GM12878 (cell line): ENCODE measurements around the gene ARPP21.

Source experiments
- NR2C2 ChIP-seq: IDR thresholded peaks from 2 replicates; pipeline ENCODE4 v1.6.1; 2011; ENCODE audit warnings: borderline replicate concordance, low read depth; ENCODE audit not compliant: control insufficient read depth, insufficient read length
- SPI1 ChIP-seq: IDR thresholded peaks from 2 replicates; pipeline ENCODE4 v1.6.1; 2011; ENCODE audit warnings: low read depth, mild to moderate bottlenecking, low read length, moderate library complexity, borderline replicate concordance; ENCODE audit not compliant: insufficient read depth
- TF ChIP-seq, protein P1 (sequence below): fragments of 450-650 bp; IDR thresholded peaks from 2 replicates; pipeline ENCODE4 v1.6.1; 2014; ENCODE audit warnings: mild to moderate bottlenecking

DNA sequence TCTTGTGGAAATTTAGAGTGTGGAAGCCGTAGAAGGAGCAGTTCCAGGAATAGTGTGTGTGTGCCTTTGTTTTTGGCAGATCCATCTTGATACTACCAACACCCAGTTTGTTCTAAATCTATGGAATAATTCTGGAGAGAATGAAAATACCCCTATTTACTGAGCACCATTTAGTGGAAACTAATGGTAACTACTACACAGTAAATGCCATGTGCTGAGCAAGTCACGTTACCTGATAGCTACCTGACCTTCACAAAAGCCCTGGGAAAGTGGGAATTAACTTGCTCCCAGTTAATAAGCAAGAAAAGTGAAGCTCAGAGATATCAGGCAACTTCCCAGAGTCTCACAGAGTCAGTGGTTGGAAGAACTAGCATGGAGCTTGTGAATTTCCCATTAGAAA, 137.7 kb downstream of the ARPP21 start:
- TF ChIP-seq, protein P1, sequence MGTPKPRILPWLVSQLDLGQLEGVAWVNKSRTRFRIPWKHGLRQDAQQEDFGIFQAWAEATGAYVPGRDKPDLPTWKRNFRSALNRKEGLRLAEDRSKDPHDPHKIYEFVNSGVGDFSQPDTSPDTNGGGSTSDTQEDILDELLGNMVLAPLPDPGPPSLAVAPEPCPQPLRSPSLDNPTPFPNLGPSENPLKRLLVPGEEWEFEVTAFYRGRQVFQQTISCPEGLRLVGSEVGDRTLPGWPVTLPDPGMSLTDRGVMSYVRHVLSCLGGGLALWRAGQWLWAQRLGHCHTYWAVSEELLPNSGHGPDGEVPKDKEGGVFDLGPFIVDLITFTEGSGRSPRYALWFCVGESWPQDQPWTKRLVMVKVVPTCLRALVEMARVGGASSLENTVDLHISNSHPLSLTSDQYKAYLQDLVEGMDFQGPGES, result no peak
- TF ChIP-seq NR2C2 (no peak), SPI1 (no peak)
